NCI-H2029 treated with DMSO at 0.1 percent for 48 hours (cell line): Measurements from ENCODE around the gene SSBP1.
"Not testable (repeated sequence)": the region's sequence is repeated elsewhere in the genome, so short reads cannot be mapped to it uniquely, and the experiment has no call there.

ENCODE experiments used
- DNase-seq: peaks from one replicate; lab custom pipeline; 2025; lab: John Stamatoyannopoulos, UW

The SSBP1 gene

DNA sequence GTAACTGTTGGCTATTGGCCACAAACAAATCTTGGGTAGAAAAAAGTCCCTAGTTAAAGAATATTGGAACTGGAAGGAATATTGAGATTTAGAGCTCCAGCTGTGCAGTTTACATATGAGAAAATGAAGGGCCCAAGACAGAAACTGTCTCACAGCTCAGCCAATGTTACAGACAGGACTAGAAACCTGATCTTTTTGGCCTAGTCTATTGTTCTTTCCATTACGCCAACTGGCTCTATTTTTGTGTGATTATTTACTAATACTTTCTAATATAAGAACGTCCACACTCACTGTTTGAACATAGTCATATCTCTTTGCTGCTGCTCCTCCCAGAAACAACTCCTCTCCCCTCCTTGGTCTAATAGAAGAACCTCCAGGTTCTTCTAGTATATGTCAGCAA, 28.8 kb upstream of the SSBP1 start:
- DNase-seq, result no peak

- DNase-seq, result no peak
These were observed 28.4 kb upstream of the SSBP1 start for GRCh38 chr7:141709749-141710148.

GRCh38 chr7:141710301-141710700, 27.9 kb upstream of the SSBP1 start:
- DNase-seq, result no peak

GRCh38 chr7:141712603-141713255, 25.4 kb upstream of the SSBP1 start:
- no peak for DNase-seq

- no peak for DNase-seq
These were observed 24.3 kb upstream of the SSBP1 start for GRCh38 chr7:141713890-141714289.

DNA sequence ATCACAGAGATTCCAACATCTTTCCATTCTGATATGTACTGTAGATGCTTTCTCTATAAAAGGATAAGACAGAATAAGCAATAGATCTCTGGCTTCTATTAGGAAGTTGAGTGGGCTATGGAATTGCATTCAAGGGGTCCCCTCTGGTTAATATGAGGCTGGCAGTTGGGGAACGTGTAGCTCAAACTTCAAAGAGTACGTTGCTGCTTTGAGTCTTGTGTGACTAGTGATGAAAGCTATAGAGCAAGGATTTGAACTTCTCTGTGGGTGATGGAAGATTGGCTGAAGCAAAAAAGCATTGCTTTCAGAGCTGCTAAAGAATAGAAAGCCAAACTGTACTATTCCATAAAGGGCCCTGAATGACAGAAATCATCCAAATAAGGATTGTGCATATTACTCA, 23.6 kb upstream of the SSBP1 start:
- no peak for DNase-seq

DNA sequence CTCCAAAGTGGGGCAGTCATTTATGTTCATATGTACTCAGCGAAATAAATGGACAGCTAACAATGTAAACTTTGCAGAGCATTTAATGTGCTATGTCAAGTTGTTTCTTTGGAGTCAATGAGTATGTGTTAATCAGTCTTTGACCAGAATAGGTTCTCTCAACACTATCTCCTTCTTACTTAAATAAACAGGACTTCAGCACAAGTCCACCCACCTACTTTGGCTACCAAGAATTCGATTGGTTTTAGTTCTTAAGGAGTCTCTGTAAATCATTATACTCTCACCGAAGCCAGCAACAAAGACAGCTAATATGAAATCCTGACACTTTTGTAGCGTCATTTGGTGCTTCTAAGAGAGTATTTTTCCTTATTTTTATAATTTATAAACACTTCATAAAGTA, 23.1 kb upstream of the SSBP1 start:
- DNase-seq, result no peak

- DNase-seq, result no peak
These were observed 22.1 kb upstream of the SSBP1 start for GRCh38 chr7:141715794-141716689.

- DNase-seq, result no peak
These were observed 20.7 kb upstream of the SSBP1 start for GRCh38 chr7:141717450-141717849.

DNA sequence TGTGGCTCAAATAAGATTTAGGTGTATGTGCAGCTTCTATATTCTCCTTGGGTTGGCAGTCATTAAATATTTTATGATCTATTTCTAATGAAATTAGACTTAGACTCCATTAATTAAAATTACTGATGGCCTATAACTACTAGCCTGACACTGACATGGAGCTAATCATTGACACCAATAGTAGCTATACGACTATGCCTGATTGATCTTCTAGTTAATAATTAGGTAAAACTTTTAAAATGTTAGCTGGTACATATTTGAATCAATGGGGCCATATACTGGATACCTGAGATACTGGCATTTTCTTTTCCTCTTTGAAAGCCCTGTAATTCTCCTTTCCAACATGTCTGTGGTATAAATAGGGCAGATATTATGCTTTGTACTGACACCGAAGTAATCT, 15.6 kb upstream of the SSBP1 start:
- DNase-seq, result no peak

DNA sequence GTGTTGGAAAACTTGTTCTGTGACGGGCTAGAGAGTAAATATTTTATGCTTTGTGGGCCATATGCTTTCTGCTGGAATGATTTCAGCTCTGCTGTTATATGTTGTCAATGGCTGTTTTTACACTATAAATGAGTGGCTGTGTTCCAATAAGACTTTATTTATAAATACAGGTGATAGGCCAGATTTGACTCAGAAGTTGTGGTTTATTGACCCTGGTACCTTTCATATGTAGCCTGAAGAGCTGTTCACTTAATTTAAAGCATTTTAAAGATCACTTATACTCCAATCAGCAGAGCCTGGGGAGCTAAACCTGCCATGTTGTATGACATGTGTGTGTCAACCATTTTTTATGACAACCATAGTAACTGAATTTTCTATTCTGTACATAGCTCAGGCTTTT, 9.1 kb upstream of the SSBP1 start:
- no peak for DNase-seq

DNA sequence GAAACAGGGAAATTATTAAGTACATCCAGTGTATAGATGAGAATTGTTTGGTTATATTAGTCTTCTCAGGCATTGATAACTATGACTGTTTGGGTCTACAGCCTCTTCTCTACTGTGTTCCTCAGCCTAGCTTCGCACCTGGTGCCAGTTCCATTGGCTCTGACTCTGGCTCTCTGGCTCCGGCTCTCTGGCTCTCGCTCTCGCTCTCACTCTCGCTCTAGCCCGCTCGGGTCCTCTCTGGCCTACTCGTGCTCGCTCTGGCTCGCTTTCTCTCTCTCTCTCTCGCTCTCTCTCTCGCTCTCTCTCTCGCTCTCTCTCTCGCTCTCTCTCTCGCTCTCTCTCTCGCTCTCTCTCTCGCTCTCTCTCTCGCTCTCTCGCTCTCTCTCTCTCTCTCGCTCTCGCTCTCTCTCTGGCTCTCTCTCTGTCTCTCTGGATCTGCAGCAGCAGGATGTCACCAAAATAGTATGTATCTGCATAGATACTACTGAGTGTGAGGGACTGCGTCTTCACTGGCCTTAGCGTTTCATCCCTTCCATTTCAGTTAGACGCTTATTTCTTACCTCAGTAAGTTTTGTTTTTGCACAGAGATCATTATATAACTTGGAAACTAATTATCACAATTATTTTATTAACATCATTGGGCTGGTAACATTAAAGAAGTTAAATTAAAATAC, 6.5 kb upstream of the SSBP1 start:
- no peak for DNase-seq

DNA sequence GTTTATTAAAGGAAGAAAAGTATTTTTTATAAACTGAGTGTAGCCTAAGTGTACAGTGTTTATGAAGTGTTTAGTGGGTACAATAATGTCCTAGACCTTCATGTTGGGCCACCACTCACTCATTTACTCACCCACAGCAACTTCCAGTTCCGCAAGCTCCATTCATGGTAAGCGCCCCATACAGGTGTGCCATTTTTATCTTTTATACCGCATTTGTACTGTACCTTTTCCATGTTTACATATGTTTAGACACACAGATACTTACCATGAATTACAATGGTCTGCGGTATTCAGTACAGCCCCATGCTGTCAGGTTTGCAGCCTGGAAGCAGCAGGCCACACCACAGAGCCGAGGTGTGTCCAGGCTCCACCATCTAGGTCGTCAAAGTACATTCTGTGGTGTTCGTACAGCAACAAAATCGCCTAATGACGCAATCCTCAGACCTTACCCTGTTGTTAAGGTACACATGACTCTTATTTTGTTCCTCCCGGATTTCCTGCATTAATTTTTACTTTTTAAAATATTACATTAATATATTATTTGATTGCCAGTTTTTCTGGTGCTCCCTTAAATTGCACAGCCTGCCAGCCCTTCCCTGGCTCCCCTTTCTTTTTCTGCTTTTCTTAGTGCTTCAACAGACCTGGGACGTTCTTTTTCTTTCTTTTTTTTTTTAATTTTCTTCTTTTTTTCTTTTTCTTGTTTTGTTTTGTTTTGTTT, 881 bp upstream of the SSBP1 start:
- DNase-seq, result no peak

GRCh38 chr7:141738592-141739013, 445 bp downstream of the SSBP1 start:
- DNase-seq, result no peak

GRCh38 chr7:141739250-141739649, 1.1 kb downstream of the SSBP1 start:
- no peak for DNase-seq

GRCh38 chr7:141742229-141742628, 4.1 kb downstream of the SSBP1 start:
- DNase-seq, result no peak

GRCh38 chr7:141744131-141744530, 6.0 kb downstream of the SSBP1 start:
- DNase-seq, result no peak

GRCh38 chr7:141748396-141748795, 10.2 kb downstream of the SSBP1 start:
- no peak for DNase-seq

GRCh38 chr7:141751904-141752303, 13.7 kb downstream of the SSBP1 start:
- not testable (repeated sequence) for DNase-seq

DNA sequence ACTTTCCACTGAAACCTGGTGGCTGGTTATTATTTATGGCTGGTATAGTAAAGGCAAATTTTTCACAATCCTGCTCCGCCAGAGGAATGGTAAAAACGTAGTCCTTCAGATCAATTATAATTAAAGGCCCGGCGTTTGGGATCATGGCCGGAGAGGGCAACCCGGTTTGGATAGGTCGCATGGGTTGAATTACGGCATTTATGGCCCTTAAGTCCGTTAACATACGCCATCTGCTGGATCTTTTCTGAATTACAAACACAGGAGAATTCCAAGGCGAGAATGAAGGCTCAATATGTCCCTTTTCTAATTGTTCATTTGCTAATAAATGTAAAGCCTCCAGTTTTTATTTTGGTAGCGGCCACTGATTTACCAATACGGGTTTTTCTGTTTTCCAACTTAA, 14.5 kb downstream of the SSBP1 start:
- no peak for DNase-seq

GRCh38 chr7:141754939-141755338, 16.8 kb downstream of the SSBP1 start:
- no peak for DNase-seq

DNA sequence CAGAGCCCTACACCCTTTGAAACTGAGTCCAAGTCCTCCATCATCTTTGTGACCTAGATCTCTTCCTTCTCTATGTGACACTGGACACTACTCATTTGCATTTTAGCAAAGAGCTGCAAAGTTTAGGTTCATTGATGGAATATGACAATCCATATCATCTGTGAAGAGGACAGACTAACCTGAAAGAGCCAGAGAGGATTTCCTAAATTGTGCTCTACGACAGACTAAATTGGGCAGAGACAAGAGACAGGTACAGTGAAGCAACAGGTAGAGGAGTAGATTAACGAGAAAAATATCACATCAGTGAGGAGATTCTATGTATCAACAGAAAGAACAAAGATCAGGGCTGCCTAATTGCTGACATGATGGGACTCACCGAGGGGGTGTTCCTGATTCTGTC, 25.6 kb downstream of the SSBP1 start, which contains the start of gene TAS2R3:
TSS of gene TAS2R3 (plus strand) at position 301 of the 400 bp plus-strand sequence. CDS start at position 363, 62 bp downstream.
- no peak for DNase-seq
